ENCODE data around the gene UBE2O. TPM values are rescaled to one million over a fixed set of nuclear protein-coding genes. Genes with fewer than 3 reads are reported as not detected.
A peak's percentile ranks its signal among the peaks of the same experiment; 100 is the strongest.

The UBE2O gene
- total RNA-seq, 3 donors from 2014 or later (not counting 1 experiment from before 2014, with no cell fraction given), result 34.9 to 40.2 (median 37.7) TPM

DNA sequence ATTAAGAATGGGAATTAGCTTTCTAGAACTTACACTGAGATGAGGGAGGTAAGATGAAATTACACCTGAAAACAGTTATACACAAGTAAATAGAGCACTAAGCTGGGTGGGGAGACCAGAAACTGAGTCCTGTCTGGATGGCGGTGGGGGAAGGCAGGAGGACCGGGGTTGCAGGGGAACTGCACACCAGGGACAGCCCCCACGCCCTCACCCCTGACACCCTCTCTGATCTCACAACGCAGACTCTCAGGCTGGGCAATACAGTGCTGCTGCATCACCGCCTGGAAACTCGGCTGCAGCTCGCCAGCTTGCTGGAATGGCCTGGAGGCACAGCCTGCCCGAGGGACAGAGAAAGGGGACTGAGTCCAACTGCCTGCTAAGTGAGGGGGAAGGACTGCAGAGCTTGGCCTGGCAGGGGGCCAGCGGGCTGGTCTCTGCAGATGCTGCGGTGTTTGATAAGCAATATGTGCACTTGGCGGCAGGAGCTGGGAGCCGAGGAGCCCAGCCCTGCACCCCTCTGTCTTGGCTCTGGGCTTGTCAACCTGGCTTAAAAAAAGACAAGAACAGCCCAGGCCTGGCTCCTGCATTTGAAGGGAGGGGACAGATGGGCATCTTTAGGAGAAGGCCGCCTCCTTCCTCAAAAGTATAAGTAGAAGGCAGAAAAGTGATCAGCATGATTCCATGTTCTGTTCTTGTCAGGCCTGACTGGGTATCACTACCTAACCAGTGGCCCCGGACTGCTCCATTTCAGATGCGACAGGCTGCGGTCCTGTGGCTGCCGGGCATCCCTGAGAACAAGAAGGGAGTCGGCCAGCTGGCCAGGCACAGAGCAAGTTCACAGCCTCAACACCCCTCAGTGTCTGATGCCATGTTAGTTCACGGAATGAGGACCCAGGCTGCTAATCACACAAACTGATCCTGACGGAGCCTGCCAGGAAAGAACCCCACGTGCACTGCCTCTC is 38.3 kb downstream of the UBE2O start:
- no peaks in the 10 kb centered on the region for H3K9me3 ChIP-seq (ENCODE audit: control insufficient read depth, insufficient read depth, low read length)
- H3K4me3 ChIP-seq (ENCODE audit: low read length), result no peak overlapping the region
- TF ChIP-seq, protein P1, sequence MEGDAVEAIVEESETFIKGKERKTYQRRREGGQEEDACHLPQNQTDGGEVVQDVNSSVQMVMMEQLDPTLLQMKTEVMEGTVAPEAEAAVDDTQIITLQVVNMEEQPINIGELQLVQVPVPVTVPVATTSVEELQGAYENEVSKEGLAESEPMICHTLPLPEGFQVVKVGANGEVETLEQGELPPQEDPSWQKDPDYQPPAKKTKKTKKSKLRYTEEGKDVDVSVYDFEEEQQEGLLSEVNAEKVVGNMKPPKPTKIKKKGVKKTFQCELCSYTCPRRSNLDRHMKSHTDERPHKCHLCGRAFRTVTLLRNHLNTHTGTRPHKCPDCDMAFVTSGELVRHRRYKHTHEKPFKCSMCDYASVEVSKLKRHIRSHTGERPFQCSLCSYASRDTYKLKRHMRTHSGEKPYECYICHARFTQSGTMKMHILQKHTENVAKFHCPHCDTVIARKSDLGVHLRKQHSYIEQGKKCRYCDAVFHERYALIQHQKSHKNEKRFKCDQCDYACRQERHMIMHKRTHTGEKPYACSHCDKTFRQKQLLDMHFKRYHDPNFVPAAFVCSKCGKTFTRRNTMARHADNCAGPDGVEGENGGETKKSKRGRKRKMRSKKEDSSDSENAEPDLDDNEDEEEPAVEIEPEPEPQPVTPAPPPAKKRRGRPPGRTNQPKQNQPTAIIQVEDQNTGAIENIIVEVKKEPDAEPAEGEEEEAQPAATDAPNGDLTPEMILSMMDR (IDR thresholded peaks at IDR 0.05), result no peak
- Mint-ChIP-seq H3K27ac (peak overlapping the region in 1 of 2 donors; percentile 52), H3K9me3 (no peaks in the 10 kb centered on the region), H3K4me3 (no peak overlapping the region), H3K36me3 (no peaks in the 10 kb centered on the region), H3K4me1 (peaks cover 17 to 19% of the 10 kb centered on the region in 2 donors), H3K27me3 (ENCODE audit: low read depth in 2 of 2) (no peaks in the 10 kb centered on the region)
- ATAC-seq, result no peak
- H3K36me3 ChIP-seq (ENCODE audit: control insufficient read depth, insufficient read depth, low read length), result peaks cover 5% of the 10 kb centered on the region
- H3K27ac ChIP-seq (ENCODE audit: low read length), result no peak overlapping the region
- WGBS (ENCODE audit: insufficient coverage), result 71% methylated on average over 21 of the region's 21 CpGs
- DNase-seq, result no peak
- H3K4me1 ChIP-seq (ENCODE audit: control insufficient read depth, insufficient read depth, low read length), result peaks cover 3% of the 10 kb centered on the region
- H3K27me3 ChIP-seq (ENCODE audit: control insufficient read depth, insufficient read depth, low read length), result no peaks in the 10 kb centered on the region
- intact Hi-C loops (cut with micrococcal nuclease), result no loop called here

- Histone ChIP-seq H3K9me3 (ENCODE audit: control insufficient read depth, insufficient read depth, low read length) (no peaks in the 10 kb centered on the region), H3K27me3 (ENCODE audit: control insufficient read depth, insufficient read depth, low read length) (no peaks in the 10 kb centered on the region), H3K4me3 (ENCODE audit: low read length) (no peak overlapping the region), H3K4me1 (ENCODE audit: control insufficient read depth, insufficient read depth, low read length) (peaks cover 17% of the 10 kb centered on the region), H3K36me3 (ENCODE audit: control insufficient read depth, insufficient read depth, low read length) (peaks cover 5% of the 10 kb centered on the region), H3K27ac (ENCODE audit: low read length) (no peak overlapping the region)
- 93% methylated on average over 5 of the region's 5 CpGs for WGBS (ENCODE audit: insufficient coverage)
- DNase-seq (no peak), ATAC-seq (no peak)
- H3K36me3 Mint-ChIP-seq, result no peaks in the 10 kb centered on the region
- intact Hi-C loops (cut with micrococcal nuclease), result no loop called here
- peaks cover 7 to 15% of the 10 kb centered on the region in 2 donors for H3K4me1 Mint-ChIP-seq
- H3K27me3 Mint-ChIP-seq (ENCODE audit: low read depth in 2 of 2), result no peaks in the 10 kb centered on the region
- TF ChIP-seq, protein P1 (IDR thresholded peaks at IDR 0.05), result no peak
- H3K4me3 Mint-ChIP-seq, result no peak overlapping the region
- H3K9me3 Mint-ChIP-seq, result no peaks in the 10 kb centered on the region
- H3K27ac Mint-ChIP-seq, result no peak overlapping the region
Observed at GRCh38 chr17:76411247-76411646, 41.7 kb downstream of the UBE2O start.

DNA sequence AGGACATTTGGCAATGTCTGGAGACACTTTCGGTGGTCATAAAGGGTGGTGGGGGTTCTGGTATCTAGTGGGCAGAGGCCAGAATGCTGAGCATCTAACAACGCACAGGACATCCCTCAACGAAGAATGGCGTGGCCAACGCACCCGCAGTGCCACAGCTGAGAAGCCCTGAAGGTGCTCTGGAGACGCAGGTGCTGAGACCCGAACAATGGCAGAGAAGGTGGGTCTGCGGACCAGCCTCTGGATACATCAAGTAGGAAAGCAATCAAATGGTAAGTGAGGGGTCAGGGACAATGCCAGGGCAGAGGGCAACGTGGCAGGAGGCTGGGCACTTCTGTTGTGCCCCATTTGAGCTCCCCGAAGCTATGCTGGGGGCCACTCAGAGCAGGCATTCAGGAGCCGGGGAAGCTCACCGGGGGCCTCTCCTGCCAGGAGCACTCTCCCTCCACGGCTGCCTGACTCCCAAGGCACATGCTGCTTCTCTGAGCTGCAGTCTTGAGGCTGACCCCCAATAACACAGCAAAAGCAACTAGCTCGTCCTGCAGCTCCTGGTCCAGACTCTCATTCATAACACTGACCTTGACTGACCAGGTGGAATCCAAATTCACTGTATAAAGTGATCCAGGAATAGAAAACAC is 42.5 kb downstream of the UBE2O start:
- TF ChIP-seq, protein P1 (IDR thresholded peaks at IDR 0.05), result no peak
- no peaks in the 10 kb centered on the region for H3K9me3 ChIP-seq (ENCODE audit: control insufficient read depth, insufficient read depth, low read length)
- intact Hi-C loops (cut with micrococcal nuclease), result no loop called here
- peaks cover 15 to 23% of the 10 kb centered on the region in 2 donors for H3K4me1 Mint-ChIP-seq
- no peaks in the 10 kb centered on the region for H3K36me3 Mint-ChIP-seq
- H3K4me3 Mint-ChIP-seq, result no peak overlapping the region
- H3K27ac Mint-ChIP-seq, result no peak overlapping the region
- no peak for DNase-seq
- no peaks in the 10 kb centered on the region for H3K27me3 ChIP-seq (ENCODE audit: control insufficient read depth, insufficient read depth, low read length)
- no peak overlapping the region for H3K4me3 ChIP-seq (ENCODE audit: low read length)
- peaks cover 25% of the 10 kb centered on the region for H3K4me1 ChIP-seq (ENCODE audit: control insufficient read depth, insufficient read depth, low read length)
- ATAC-seq, result no peak
- H3K36me3 ChIP-seq (ENCODE audit: control insufficient read depth, insufficient read depth, low read length), result peaks cover 5% of the 10 kb centered on the region
- H3K9me3 Mint-ChIP-seq, result no peaks in the 10 kb centered on the region
- no peak overlapping the region for H3K27ac ChIP-seq (ENCODE audit: low read length)
- WGBS (ENCODE audit: insufficient coverage), result 96% methylated on average over 15 of the region's 15 CpGs
- no peaks in the 10 kb centered on the region for H3K27me3 Mint-ChIP-seq (ENCODE audit: low read depth in 2 of 2)

All from natural killer cell (primary cell).